Suprapubic skin (tissue), 4 donors: Measurements from ENCODE around the gene PXK. TPM values are rescaled to one million over a fixed set of nuclear protein-coding genes. Genes with fewer than 3 reads are reported as not detected.

Experiments
- DNase-seq, 2 donors: peaks; one replicate each; pipeline ENCODE4 v3.0.0-alpha.2; 2019; ENCODE audit warnings: low spot score in 2 of 2
- H3K27ac ChIP-seq: fragments of 200-600 bp; sonication (generic); one replicate; pipeline ENCODE4 v1.5.1; 2019
- H3K27me3 ChIP-seq: fragments of 200-600 bp; sonication (generic); one replicate; pipeline ENCODE4 v1.5.1; 2019
- H3K36me3 ChIP-seq: fragments of 200-600 bp; sonication (generic); one replicate; pipeline ENCODE4 v1.5.1; 2019
- H3K4me1 ChIP-seq: fragments of 200-600 bp; sonication (generic); one replicate; pipeline ENCODE4 v1.5.1; 2019
- H3K4me3 ChIP-seq: fragments of 200-600 bp; sonication (generic); one replicate; pipeline ENCODE4 v1.5.1; 2019; ENCODE audit warnings: mild to moderate bottlenecking
- H3K9me3 ChIP-seq: fragments of 200-600 bp; sonication (generic); one replicate; pipeline ENCODE4 v1.5.1; 2019
- EP300 ChIP-seq: sonication (generic); formaldehyde crosslinking; IDR thresholded peaks from one replicate; pipeline ENCODE4 v1.6.1; 2017; ENCODE audit warnings: antibody characterized with exemption
- POLR2A ChIP-seq, 2 donors: fragments of 450-650 bp; IDR thresholded peaks; one replicate each; pipeline ENCODE4 v1.6.1; 2017; ENCODE audit warnings: antibody characterized with exemption in 2 of 2, mild to moderate bottlenecking in 2 of 2, moderate library complexity in 2 of 2
- POLR2AphosphoS5 ChIP-seq, 3 donors: sonication (generic); formaldehyde crosslinking; IDR thresholded peaks; one replicate each; pipeline ENCODE4 v1.6.1; 2017; ENCODE audit warnings: antibody characterized with exemption in 3 of 3
- WGBS: methylation state at CpG from one replicate; pipeline ENCODE4 v1.1.5; 2018; 5-methylcytosine and 5-hydroxymethylcytosine counted together
- total RNA-seq, 4 donors: library from RNA; depleted of rRNA; stranded (reverse); fragments of >200 nt; gene quantifications; one replicate each; pipeline ENCODE4 v1.1.0, GENCODE V29; 2016
- TF ChIP-seq, protein P1 (sequence below), 2 donors: fragments of 200-600 bp in 1 of 2; fragments of 450-650 bp in 1 of 2; sonication (generic) in 1 of 2; IDR thresholded peaks; one replicate each; pipeline ENCODE4 v1.5.1; 2016 to 2019; ENCODE audit warnings: antibody characterized with exemption in 2 of 2, mild to moderate bottlenecking in 1 of 2, moderate library complexity in 1 of 2

Gene PXK
- total RNA-seq, 4 donors from 2014 or later: 16.0 to 36.9 (median 21.8) TPM

DNA sequence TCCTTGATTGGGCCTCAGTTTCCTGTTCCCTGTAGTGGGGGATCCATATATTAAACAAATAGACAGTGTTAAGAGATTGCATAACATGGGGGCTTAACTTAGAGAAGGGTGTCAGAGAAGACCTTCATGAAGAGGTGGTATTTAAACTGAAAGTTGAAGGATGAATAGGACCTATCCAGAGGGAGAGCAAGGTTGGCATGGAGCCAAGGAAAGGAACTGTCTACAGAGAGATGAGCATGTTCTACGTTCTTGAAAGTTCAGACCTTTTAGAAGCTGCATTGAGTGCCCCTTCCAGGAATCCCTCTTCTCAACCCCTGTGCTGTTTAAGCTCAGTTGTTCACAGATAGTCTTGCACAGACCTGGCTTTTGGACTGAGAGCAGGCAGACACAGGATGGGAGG lies 24.0 kb upstream of the PXK start:
- no peaks in the 10 kb centered on the region for H3K9me3 ChIP-seq
- peak overlapping the region; percentile 88 for H3K4me3 ChIP-seq
- H3K36me3 ChIP-seq: peaks cover 42% of the 10 kb centered on the region
- H3K27ac ChIP-seq: no peak overlapping the region
- DNase-seq: no peak
- TF ChIP-seq POLR2A (IDR thresholded peaks at IDR 0.05): no peak
- no peak for TF ChIP-seq EP300
- TF ChIP-seq, protein P1, sequence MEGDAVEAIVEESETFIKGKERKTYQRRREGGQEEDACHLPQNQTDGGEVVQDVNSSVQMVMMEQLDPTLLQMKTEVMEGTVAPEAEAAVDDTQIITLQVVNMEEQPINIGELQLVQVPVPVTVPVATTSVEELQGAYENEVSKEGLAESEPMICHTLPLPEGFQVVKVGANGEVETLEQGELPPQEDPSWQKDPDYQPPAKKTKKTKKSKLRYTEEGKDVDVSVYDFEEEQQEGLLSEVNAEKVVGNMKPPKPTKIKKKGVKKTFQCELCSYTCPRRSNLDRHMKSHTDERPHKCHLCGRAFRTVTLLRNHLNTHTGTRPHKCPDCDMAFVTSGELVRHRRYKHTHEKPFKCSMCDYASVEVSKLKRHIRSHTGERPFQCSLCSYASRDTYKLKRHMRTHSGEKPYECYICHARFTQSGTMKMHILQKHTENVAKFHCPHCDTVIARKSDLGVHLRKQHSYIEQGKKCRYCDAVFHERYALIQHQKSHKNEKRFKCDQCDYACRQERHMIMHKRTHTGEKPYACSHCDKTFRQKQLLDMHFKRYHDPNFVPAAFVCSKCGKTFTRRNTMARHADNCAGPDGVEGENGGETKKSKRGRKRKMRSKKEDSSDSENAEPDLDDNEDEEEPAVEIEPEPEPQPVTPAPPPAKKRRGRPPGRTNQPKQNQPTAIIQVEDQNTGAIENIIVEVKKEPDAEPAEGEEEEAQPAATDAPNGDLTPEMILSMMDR (IDR thresholded peaks at IDR 0.05): no peak
- no peak for TF ChIP-seq POLR2AphosphoS5 (IDR thresholded peaks at IDR 0.05)
- H3K27me3 ChIP-seq: no peaks in the 10 kb centered on the region
- WGBS: 8% methylated on average over 1 of the region's 1 CpG
- H3K4me1 ChIP-seq: peaks cover 37% of the 10 kb centered on the region

DNA sequence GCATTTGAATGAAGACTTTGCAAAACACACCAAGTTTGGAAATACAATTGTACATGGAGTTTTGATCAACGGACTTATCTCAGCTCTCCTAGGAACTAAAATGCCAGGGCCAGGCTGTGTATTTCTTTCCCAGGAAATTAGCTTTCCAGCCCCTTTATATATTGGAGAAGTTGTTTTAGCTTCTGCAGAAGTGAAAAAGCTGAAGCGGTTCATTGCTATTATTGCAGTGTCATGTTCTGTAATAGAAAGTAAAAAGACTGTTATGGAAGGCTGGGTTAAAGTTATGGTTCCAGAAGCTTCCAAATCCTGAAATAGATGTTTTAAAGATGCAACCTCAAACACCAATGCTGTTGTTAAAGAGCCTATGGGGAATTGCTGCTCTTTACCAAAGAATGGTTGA lies 14.9 kb upstream of the PXK start:
- Histone ChIP-seq H3K36me3 (peaks cover 67% of the 10 kb centered on the region), H3K4me3 (no peak overlapping the region), H3K4me1 (no peaks in the 10 kb centered on the region), H3K27me3 (no peaks in the 10 kb centered on the region), H3K9me3 (no peaks in the 10 kb centered on the region), H3K27ac (no peak overlapping the region)
- WGBS: 85% methylated on average over 2 of the region's 2 CpGs
- DNase-seq: no peak
- TF ChIP-seq POLR2AphosphoS5 (IDR thresholded peaks at IDR 0.05) (no peak), EP300 (no peak), POLR2A (IDR thresholded peaks at IDR 0.05) (no peak)
- TF ChIP-seq, protein P1 (IDR thresholded peaks at IDR 0.05): no peak

DNA sequence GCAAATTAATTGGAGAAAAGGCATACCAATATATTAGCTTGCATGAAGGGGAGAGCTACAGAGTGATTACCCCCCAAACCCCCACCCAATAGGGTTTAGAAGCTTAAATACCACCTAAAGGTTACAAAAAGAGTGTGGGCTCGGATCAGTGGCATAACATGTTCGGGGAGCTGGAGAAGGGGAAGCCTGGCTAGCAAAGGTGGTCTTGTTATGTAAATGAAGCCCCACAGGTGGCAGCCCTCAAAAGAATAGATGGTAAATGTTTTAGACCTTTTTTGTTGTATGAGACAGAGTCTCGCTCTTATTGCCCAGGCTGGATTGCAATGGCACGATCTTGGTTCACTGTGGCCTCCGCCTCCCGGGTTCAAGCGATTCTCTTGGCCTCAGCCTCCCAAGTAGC lies 10.9 kb upstream of the PXK start:
- no peak overlapping the region for H3K27ac ChIP-seq
- peaks cover 12% of the 10 kb centered on the region for H3K4me1 ChIP-seq
- DNase-seq: no peak
- H3K9me3 ChIP-seq: no peaks in the 10 kb centered on the region
- WGBS: 92% methylated on average over 7 of the region's 7 CpGs
- H3K27me3 ChIP-seq: no peaks in the 10 kb centered on the region
- no peak overlapping the region for H3K4me3 ChIP-seq
- H3K36me3 ChIP-seq: peaks cover 32% of the 10 kb centered on the region
- TF ChIP-seq POLR2A (IDR thresholded peaks at IDR 0.05) (no peak), EP300 (no peak), POLR2AphosphoS5 (IDR thresholded peaks at IDR 0.05) (no peak)
- TF ChIP-seq, protein P1 (IDR thresholded peaks at IDR 0.05): no peak

DNA sequence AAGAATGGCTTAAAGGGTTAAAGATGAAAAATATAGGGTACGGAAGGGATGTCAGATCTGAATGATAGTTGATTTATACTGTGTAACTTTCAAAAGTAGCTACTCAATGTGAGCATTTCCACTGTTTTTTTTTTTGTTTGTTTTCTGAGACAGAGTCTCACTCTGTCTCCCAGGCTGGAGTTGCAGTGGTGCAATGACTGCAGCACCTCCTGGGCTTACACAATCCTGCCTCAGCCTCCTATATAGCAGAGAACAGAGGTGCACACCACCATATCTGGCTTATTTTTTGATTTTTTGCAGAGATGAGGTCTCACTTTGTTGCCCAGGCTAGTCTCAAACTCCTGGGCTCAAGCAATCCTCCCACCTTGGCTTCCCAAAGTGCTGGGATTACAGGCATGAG lies 9.9 kb upstream of the PXK start:
- Histone ChIP-seq H3K4me1 (peaks cover 12% of the 10 kb centered on the region), H3K4me3 (no peak overlapping the region), H3K27ac (no peak overlapping the region), H3K27me3 (no peaks in the 10 kb centered on the region), H3K9me3 (no peaks in the 10 kb centered on the region), H3K36me3 (peaks cover 22% of the 10 kb centered on the region)
- TF ChIP-seq POLR2AphosphoS5 (IDR thresholded peaks at IDR 0.05) (no peak), POLR2A (IDR thresholded peaks at IDR 0.05) (no peak), EP300 (no peak)
- TF ChIP-seq, protein P1 (IDR thresholded peaks at IDR 0.05): no peak
- WGBS: 76% methylated on average over 1 of the region's 1 CpG
- no peak for DNase-seq

DNA sequence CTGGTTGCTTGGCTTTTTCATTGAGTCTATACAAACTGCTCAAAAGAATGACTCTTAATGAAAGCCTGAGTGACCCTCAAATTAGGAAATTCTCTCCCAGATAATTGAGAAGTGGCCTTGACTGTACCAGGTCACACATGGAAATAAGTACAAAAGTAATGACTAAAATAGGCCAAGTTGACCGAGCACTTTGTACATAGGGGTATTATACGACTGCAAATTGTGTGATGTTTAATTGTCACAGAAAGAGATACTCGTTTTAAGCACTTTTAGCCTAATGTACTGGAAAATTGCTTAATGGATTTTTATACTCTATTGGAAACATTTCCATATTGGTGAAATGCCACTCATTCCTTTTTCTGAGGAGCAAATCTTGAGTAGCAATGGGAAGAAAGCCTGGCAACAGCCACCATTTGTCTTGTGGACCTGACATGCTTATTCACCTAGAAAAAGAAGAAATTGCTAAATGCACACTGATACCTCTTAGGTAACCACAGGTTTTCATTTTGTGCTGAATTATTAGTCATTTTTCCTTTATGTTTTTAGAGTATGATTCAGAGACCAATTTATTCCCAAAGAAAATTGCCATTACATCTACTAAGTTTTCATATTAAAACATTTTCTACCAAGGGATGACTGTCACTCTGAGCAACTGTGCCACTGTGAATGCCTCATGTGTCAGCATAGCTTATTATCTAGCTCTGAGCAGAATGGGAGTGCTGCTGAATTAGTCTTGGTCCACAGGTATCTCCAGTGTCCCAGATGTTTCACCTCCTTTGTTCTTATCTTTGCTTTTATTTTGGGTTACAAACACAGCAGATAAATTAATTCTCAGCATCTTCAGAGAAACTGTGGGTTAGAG lies 8.9 kb upstream of the PXK start:
- H3K27me3 ChIP-seq: no peaks in the 10 kb centered on the region
- DNase-seq: no peak
- no peaks in the 10 kb centered on the region for H3K9me3 ChIP-seq
- TF ChIP-seq POLR2A (IDR thresholded peaks at IDR 0.05) (no peak), POLR2AphosphoS5 (IDR thresholded peaks at IDR 0.05) (no peak), EP300 (no peak)
- TF ChIP-seq, protein P1 (IDR thresholded peaks at IDR 0.05): no peak
- H3K4me3 ChIP-seq: no peak overlapping the region
- H3K36me3 ChIP-seq: peaks cover 13% of the 10 kb centered on the region
- H3K27ac ChIP-seq: no peak overlapping the region
- WGBS: 92% methylated on average over 3 of the region's 3 CpGs
- peaks cover 12% of the 10 kb centered on the region for H3K4me1 ChIP-seq
